ENCODE data around the gene DDX4.

Gene DDX4

DNA sequence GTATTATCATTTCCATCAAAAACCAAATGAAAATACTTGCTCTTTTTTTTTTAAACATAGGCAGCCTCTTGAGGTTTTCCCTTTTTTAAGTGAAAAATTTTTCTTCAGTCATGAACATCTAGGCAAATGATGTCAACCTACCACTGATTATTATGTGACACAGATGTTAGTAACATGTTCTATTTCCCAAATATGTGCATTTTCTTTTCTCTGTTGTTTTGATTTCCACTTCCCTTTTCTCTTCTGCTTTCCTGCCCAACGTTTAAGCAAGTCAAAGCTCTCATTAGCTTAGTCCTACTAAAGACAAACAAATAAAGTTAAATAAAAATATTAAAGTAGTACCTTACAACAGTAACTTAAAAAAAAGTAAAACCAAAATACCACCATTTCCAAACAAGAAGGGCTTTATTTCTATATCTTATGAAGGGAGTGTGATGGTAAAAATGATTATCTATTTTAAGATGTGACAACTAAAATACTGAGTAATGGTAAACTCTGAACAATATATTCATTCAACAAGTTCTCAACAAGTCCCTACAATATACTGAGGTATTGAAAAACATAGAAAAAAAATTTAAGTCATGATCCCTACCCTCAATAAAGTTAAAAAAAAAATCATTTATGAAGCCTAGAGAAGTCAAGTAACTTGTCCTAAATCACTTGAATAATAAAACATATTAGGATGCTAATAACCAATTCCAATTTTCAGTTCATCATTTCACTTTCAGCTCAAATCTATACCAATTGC is 35.1 kb upstream of the DDX4 start:
- no peaks in the 10 kb centered on the region for H3K4me1 ChIP-seq (ENCODE audit: control insufficient read depth in 5 of 5, insufficient read depth in 5 of 5, low read length in 5 of 5)
- no peak overlapping the region for H3K4me3 ChIP-seq (ENCODE audit: low read depth in 1 of 5, low read length in 5 of 5)
- H3K27me3 ChIP-seq (ENCODE audit: control insufficient read depth in 5 of 5, insufficient read depth in 4 of 5, low read length in 5 of 5), result no peaks in the 10 kb centered on the region
- H3K36me3 ChIP-seq (ENCODE audit: control insufficient read depth in 5 of 5, insufficient read depth in 5 of 5, low read length in 5 of 5), result peaks cover 0 to 4% (median 0%) of the 10 kb centered on the region in 5 donors
- H3K27ac ChIP-seq (ENCODE audit: low read depth, low read length), result no peak overlapping the region
- no peaks in the 10 kb centered on the region for H3K9me3 ChIP-seq (ENCODE audit: control insufficient read depth in 5 of 5, low read length in 5 of 5)
- no peak overlapping the region for H3K9ac ChIP-seq (ENCODE audit: low read length in 5 of 5)

DNA sequence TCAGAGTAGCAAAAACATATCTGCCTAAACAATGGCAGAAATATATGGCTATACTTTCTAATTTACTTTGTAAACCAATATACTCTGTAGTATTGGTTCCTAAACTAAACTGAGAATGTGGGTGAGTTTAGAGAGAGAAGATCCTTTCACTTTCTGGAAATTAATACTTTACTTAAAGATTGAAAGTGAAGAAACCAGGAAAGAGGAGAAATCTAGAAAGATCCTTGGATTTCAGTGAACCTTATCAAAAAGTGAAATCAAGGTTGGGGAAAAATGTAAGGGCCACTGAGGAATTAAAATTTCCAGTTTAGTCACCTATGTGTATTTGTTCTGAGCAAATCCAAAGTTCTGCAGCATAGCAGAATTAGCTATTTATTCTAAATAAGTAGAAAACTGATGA is 31.6 kb upstream of the DDX4 start:
- Histone ChIP-seq H3K4me3 (ENCODE audit: low read depth in 1 of 5, low read length in 5 of 5) (no peak overlapping the region), H3K9ac (ENCODE audit: low read length in 5 of 5) (no peak overlapping the region), H3K9me3 (ENCODE audit: control insufficient read depth in 5 of 5, low read length in 5 of 5) (no peaks in the 10 kb centered on the region), H3K4me1 (ENCODE audit: control insufficient read depth in 5 of 5, insufficient read depth in 5 of 5, low read length in 5 of 5) (peaks cover under 1 to 3% (median 2%) of the 10 kb centered on the region in 5 donors), H3K36me3 (ENCODE audit: control insufficient read depth in 5 of 5, insufficient read depth in 5 of 5, low read length in 5 of 5) (peaks cover 0 to 5% (median 2%) of the 10 kb centered on the region in 5 donors), H3K27ac (ENCODE audit: low read depth, low read length) (no peak overlapping the region), H3K27me3 (ENCODE audit: control insufficient read depth in 5 of 5, insufficient read depth in 4 of 5, low read length in 5 of 5) (no peaks in the 10 kb centered on the region)

DNA sequence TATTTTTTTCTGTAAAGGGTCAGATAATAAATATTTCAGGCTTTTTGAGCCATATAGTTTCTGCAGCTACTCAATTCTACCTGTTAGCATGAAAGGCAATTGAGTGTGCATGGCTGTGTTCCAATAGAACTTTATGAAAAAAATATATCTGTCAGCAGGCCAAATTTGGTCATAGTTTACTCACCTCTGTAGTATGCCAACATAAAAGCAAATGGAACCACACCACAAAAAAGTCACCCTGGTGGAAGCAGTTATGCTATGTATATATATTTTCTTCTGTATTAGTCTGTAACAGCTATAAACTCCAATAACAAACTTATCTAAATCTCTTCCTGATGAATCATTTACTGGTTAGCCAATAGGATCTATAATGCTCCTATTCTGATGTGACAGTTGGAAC is 29.1 kb upstream of the DDX4 start:
- Histone ChIP-seq H3K27ac (ENCODE audit: low read depth, low read length) (no peak overlapping the region), H3K9ac (ENCODE audit: low read length in 5 of 5) (no peak overlapping the region), H3K9me3 (ENCODE audit: control insufficient read depth in 5 of 5, low read length in 5 of 5) (no peaks in the 10 kb centered on the region), H3K27me3 (ENCODE audit: control insufficient read depth in 5 of 5, insufficient read depth in 4 of 5, low read length in 5 of 5) (no peaks in the 10 kb centered on the region), H3K36me3 (ENCODE audit: control insufficient read depth in 5 of 5, insufficient read depth in 5 of 5, low read length in 5 of 5) (peaks cover 0 to 5% (median 2%) of the 10 kb centered on the region in 5 donors), H3K4me3 (ENCODE audit: low read depth in 1 of 5, low read length in 5 of 5) (no peak overlapping the region), H3K4me1 (ENCODE audit: control insufficient read depth in 5 of 5, insufficient read depth in 5 of 5, low read length in 5 of 5) (peaks cover 3 to 20% (median 14%) of the 10 kb centered on the region in 5 donors)

DNA sequence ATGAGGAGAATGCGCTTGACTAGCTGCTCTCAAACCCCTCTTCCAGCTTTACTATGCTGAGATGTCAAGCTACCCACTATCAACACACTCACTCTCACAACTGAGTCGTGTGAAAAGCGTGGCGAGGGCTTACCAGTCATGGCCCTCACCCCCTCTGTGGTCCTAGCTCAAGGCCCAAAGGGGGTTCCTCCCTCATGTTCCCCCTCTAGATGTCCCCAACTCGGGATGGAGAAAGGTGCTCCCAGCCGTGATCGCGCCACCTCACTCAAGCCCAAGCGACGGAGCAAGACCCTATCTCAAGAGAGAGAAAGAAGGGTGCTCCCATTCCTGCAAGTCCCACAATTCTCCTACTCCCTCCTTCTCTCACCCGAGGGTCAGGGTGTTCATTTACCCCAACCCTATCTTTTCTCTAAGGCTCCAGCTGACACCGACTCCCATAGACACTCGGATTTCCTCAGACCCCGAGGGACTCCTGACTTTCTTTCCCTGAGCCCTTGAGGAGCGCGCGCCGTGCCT is 26.3 kb upstream of the DDX4 start:
- Histone ChIP-seq H3K9me3 (ENCODE audit: control insufficient read depth in 5 of 5, low read length in 5 of 5) (peaks cover 0 to 3% (median 0%) of the 10 kb centered on the region in 5 donors), H3K27ac (ENCODE audit: low read depth, low read length) (peak overlapping the region; percentile 73), H3K27me3 (ENCODE audit: control insufficient read depth in 5 of 5, insufficient read depth in 4 of 5, low read length in 5 of 5) (no peaks in the 10 kb centered on the region), H3K4me1 (ENCODE audit: control insufficient read depth in 5 of 5, insufficient read depth in 5 of 5, low read length in 5 of 5) (peaks cover 3 to 20% (median 14%) of the 10 kb centered on the region in 5 donors), H3K9ac (ENCODE audit: low read length in 5 of 5) (peak overlapping the region; percentile 81 to 91 (median 89)), H3K36me3 (ENCODE audit: control insufficient read depth in 5 of 5, insufficient read depth in 5 of 5, low read length in 5 of 5) (peaks cover 0 to 5% (median 2%) of the 10 kb centered on the region in 5 donors), H3K4me3 (ENCODE audit: low read depth in 1 of 5, low read length in 5 of 5) (peak overlapping the region; percentile 85 to 98 (median 95))

DNA sequence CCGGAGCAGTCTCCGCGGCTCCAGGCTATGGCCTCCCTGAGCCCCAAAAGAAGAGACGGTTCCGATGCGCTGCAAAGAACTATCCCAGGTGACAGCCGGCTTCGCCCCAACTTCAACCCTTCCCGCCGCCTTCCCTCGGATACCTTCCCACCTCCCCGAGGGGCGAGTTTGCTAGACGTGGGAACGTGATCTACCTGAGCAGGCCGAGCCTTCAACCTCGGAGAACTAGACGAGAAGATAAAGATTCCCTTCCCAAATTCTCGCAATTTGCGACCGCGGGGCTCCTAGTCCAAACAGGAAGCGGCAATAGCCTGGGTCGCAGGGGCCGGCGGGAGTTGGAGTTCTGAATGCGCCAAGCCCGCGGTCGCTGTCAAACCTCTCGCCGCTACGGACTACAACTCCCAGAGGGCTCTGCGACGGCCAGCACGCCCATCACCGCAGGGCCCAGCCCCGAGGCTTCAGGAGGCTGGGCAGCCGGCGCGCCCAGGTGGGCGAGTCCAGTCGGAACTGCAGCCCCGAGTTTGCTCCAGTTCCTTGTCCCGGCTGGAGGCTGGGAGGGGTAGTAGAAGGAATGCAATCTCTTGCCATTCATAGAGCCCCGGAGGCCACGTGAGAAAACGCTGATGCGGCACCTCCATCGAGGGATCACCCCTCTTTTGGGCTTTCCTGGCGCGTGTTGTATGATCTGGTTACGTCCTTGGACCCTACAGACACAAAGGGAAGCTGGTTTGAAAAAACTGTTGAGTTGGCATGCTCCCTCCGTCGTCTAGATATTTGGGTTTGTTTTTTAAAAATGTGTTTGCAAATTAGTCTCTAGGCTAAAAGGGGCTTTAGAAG is 25.6 kb upstream of the DDX4 start, which contains the start of gene SLC38A9:
Gene SLC38A9, minus strand, starts transcription at position 302 of the 837 bp plus-strand sequence. CDS start 14,366 bp downstream, outside the sequence.
- Histone ChIP-seq H3K9me3 (ENCODE audit: control insufficient read depth in 5 of 5, low read length in 5 of 5) (peaks cover 0 to 3% (median 0%) of the 10 kb centered on the region in 5 donors), H3K9ac (ENCODE audit: low read length in 5 of 5) (peak within 1 kb of the TSS; percentile 81 to 91 (median 89)), H3K27ac (ENCODE audit: low read depth, low read length) (peak within 1 kb of the TSS; percentile 73), H3K4me3 (ENCODE audit: low read depth in 1 of 5, low read length in 5 of 5) (peak within 1 kb of the TSS; percentile 85 to 98 (median 95)), H3K36me3 (ENCODE audit: control insufficient read depth in 5 of 5, insufficient read depth in 5 of 5, low read length in 5 of 5) (peaks cover 0 to 5% (median 2%) of the 10 kb centered on the region in 5 donors), H3K27me3 (ENCODE audit: control insufficient read depth in 5 of 5, insufficient read depth in 4 of 5, low read length in 5 of 5) (no peaks in the 10 kb centered on the region), H3K4me1 (ENCODE audit: control insufficient read depth in 5 of 5, insufficient read depth in 5 of 5, low read length in 5 of 5) (peaks cover 3 to 20% (median 14%) of the 10 kb centered on the region in 5 donors)

DNA sequence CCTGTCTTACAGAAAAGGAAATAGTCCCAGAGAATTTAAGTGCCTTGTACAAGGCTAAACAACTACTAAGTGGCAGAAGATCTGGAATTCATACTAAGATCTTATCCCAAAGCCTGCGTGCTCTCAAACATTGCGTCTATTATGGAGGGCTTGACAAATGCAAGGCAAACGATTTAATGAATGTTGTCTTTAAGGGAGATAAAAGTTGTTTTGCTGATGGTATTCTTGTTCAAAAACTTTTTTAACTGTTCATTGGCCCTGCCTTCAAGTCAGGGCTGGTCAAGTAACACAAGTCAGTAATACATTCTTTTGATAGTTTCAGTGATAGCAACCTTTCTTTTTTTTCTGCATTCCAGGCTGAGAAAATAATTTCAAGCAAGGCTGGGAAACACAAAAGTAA is 24.0 kb upstream of the DDX4 start:
- no peaks in the 10 kb centered on the region for H3K27me3 ChIP-seq (ENCODE audit: control insufficient read depth in 5 of 5, insufficient read depth in 4 of 5, low read length in 5 of 5)
- no peak overlapping the region for H3K9ac ChIP-seq (ENCODE audit: low read length in 5 of 5)
- peaks cover 0 to 3% (median 0%) of the 10 kb centered on the region in 5 donors for H3K9me3 ChIP-seq (ENCODE audit: control insufficient read depth in 5 of 5, low read length in 5 of 5)
- H3K36me3 ChIP-seq (ENCODE audit: control insufficient read depth in 5 of 5, insufficient read depth in 5 of 5, low read length in 5 of 5), result no peaks in the 10 kb centered on the region
- H3K4me3 ChIP-seq (ENCODE audit: low read depth in 1 of 5, low read length in 5 of 5), result no peak overlapping the region
- no peak overlapping the region for H3K27ac ChIP-seq (ENCODE audit: low read depth, low read length)
- H3K4me1 ChIP-seq (ENCODE audit: control insufficient read depth in 5 of 5, insufficient read depth in 5 of 5, low read length in 5 of 5), result peaks cover 3 to 20% (median 14%) of the 10 kb centered on the region in 5 donors

DNA sequence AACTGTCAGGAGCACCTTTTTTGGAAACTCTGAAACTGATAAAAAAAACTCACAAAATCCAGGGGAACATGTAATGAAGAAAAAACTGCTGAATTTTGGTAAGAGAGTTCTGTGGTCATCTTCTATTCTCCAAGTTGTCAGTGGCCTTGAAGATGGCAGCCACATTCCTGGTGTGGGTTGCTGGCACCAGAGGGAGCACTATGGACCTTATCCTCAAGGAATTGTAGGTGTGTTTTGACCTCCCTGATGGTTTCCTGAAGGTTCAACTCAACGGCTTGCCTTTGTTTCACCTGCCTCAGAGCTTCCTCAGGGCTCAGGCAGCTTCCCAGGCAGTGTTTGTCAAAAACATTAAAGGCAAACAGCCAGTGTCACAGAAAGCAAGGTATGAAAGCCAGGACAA is 23.5 kb upstream of the DDX4 start:
- H3K27me3 ChIP-seq (ENCODE audit: control insufficient read depth in 5 of 5, insufficient read depth in 4 of 5, low read length in 5 of 5), result no peaks in the 10 kb centered on the region
- no peak overlapping the region for H3K4me3 ChIP-seq (ENCODE audit: low read depth in 1 of 5, low read length in 5 of 5)
- no peak overlapping the region for H3K9ac ChIP-seq (ENCODE audit: low read length in 5 of 5)
- H3K9me3 ChIP-seq (ENCODE audit: control insufficient read depth in 5 of 5, low read length in 5 of 5), result peaks cover 0 to 3% (median 0%) of the 10 kb centered on the region in 5 donors
- no peak overlapping the region for H3K27ac ChIP-seq (ENCODE audit: low read depth, low read length)
- peaks cover 3 to 20% (median 14%) of the 10 kb centered on the region in 5 donors for H3K4me1 ChIP-seq (ENCODE audit: control insufficient read depth in 5 of 5, insufficient read depth in 5 of 5, low read length in 5 of 5)
- H3K36me3 ChIP-seq (ENCODE audit: control insufficient read depth in 5 of 5, insufficient read depth in 5 of 5, low read length in 5 of 5), result no peaks in the 10 kb centered on the region

DNA sequence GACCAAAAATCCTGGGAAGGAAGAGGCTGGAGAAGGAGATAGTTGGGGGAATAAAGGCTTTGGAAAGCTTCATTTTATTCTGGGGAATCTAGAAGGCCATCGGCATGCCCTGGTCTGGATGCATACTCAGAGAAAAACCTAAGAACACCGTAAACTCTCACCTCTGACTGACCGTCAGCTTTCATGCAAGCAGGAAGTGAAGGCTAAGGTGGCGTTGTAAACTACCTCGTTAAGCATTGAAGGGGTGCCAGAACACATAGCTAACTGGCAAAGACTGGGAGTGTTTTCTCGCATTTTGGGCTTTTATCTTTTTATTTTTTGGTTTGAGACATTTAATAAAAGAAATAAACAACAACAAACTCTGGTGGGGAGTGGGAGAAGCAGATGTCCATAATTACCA is 23.1 kb upstream of the DDX4 start:
- Histone ChIP-seq H3K36me3 (ENCODE audit: control insufficient read depth in 5 of 5, insufficient read depth in 5 of 5, low read length in 5 of 5) (no peaks in the 10 kb centered on the region), H3K4me3 (ENCODE audit: low read depth in 1 of 5, low read length in 5 of 5) (no peak overlapping the region), H3K27ac (ENCODE audit: low read depth, low read length) (no peak overlapping the region), H3K9me3 (ENCODE audit: control insufficient read depth in 5 of 5, low read length in 5 of 5) (peaks cover 0 to 3% (median 0%) of the 10 kb centered on the region in 5 donors), H3K4me1 (ENCODE audit: control insufficient read depth in 5 of 5, insufficient read depth in 5 of 5, low read length in 5 of 5) (peaks cover 3 to 20% (median 14%) of the 10 kb centered on the region in 5 donors), H3K9ac (ENCODE audit: low read length in 5 of 5) (no peak overlapping the region), H3K27me3 (ENCODE audit: control insufficient read depth in 5 of 5, insufficient read depth in 4 of 5, low read length in 5 of 5) (no peaks in the 10 kb centered on the region)

DNA sequence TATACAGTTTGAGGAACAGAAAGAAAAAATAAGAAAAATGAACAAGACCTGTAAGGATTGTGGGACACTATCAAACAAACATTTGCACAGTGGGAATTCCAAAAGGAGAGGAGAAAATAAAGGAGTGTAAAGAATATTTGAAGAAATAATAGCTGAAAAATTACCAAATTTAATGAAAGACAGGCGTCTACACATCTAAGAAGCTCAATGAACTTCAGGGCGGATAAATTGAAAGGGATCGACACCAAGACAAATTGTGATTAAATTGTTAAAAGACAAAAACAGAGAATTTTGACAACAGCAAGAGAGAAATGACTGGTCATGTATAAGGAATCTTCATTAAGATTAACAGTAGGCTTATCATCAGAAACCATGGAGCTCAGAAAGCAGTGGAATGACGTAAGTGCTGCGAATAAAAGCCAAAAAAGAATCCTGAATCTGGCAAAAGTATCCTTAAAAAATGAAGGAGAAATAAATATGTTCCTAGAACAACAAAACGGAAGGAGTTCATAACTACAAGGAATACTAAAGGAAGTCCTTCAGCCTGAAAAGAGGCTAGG is 22.3 kb upstream of the DDX4 start:
- H3K9me3 ChIP-seq (ENCODE audit: control insufficient read depth in 5 of 5, low read length in 5 of 5), result peaks cover 0 to 3% (median 0%) of the 10 kb centered on the region in 5 donors

More for the DNA sequence above, 22.3 kb upstream of the DDX4 start:
- no peaks in the 10 kb centered on the region for H3K27me3 ChIP-seq (ENCODE audit: control insufficient read depth in 5 of 5, insufficient read depth in 4 of 5, low read length in 5 of 5)
- no peak overlapping the region for H3K4me3 ChIP-seq (ENCODE audit: low read depth in 1 of 5, low read length in 5 of 5)
- H3K4me1 ChIP-seq (ENCODE audit: control insufficient read depth in 5 of 5, insufficient read depth in 5 of 5, low read length in 5 of 5), result peaks cover 3 to 20% (median 14%) of the 10 kb centered on the region in 5 donors
- H3K36me3 ChIP-seq (ENCODE audit: control insufficient read depth in 5 of 5, insufficient read depth in 5 of 5, low read length in 5 of 5), result no peaks in the 10 kb centered on the region
- H3K9ac ChIP-seq (ENCODE audit: low read length in 5 of 5), result no peak overlapping the region
- H3K27ac ChIP-seq (ENCODE audit: low read depth, low read length), result no peak overlapping the region
